HEK293T (cell line): ENCODE data around the gene DPH2.

Source experiments
- BHLHE40 ChIP-seq: fragments of 450-650 bp; IDR thresholded peaks from 2 replicates; pipeline ENCODE4 v1.6.1; 2016; ENCODE audit warnings: mild to moderate bottlenecking, moderate library complexity, borderline replicate concordance
- SP1 ChIP-seq: fragments of 450-650 bp; IDR thresholded peaks from 2 replicates; pipeline ENCODE4 v1.6.1; 2017

- no peak for TF ChIP-seq BHLHE40
- TF ChIP-seq SP1: no peak
These were observed 692 bp downstream of the DPH2 start for GRCh38 chr1:43970502-43970901.
